ENCODE measurements around the gene FBXW7. TPM values are rescaled to one million over a fixed set of nuclear protein-coding genes. Genes with fewer than 3 reads are reported as not detected.

FBXW7 gene
- total RNA-seq, 3 donors from 2014 or later (not counting 1 experiment from before 2014, with no cell fraction given), result 172 to 202 (median 175) TPM

- Mint-ChIP-seq H3K4me3 (no peak overlapping the region), H3K27me3 (ENCODE audit: low read depth in 2 of 2) (no peaks in the 10 kb centered on the region), H3K36me3 (no peaks in the 10 kb centered on the region), H3K4me1 (peaks cover 19 to 32% of the 10 kb centered on the region in 2 donors), H3K9me3 (no peaks in the 10 kb centered on the region), H3K27ac (no peak overlapping the region)
- Histone ChIP-seq H3K9me3 (ENCODE audit: control insufficient read depth, insufficient read depth, low read length) (no peaks in the 10 kb centered on the region), H3K27me3 (ENCODE audit: control insufficient read depth, insufficient read depth, low read length) (no peaks in the 10 kb centered on the region), H3K36me3 (ENCODE audit: control insufficient read depth, insufficient read depth, low read length) (no peaks in the 10 kb centered on the region), H3K4me3 (ENCODE audit: low read length) (no peak overlapping the region), H3K27ac (ENCODE audit: low read length) (no peak overlapping the region), H3K4me1 (ENCODE audit: control insufficient read depth, insufficient read depth, low read length) (no peaks in the 10 kb centered on the region)
- no peak for DNase-seq
- no peak for TF ChIP-seq CTCF (IDR thresholded peaks at IDR 0.05)
- WGBS (ENCODE audit: insufficient coverage), result 83% methylated on average over 1 of the region's 1 CpG
- intact Hi-C loops (cut with micrococcal nuclease), result loop anchor here (10.0 kb wide), 1 partner anchor 345 kb away; no protein-coding TSS in a partner anchor
- ATAC-seq, result no peak
Measured at GRCh38 chr4:152390216-152390615, 145.7 kb downstream of the FBXW7 start.

DNA sequence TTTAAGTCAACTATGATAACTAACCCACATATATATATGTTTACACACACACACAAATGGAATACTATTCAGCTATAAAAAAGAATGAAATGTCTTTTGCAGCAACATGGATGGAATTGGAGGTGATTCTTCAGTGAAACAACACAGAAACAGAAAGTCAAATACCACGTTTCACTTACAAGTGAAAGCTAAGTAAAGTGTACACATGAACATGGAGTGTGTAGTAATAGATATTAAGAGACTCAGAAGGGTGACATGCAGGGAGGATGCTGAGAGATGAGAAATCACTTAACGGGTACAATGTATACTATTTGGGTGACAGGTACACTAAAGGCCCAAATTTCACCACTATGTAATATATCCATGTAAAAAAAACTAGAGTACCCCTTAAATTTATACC, 146.5 kb downstream of the FBXW7 start:
- Histone ChIP-seq H3K4me1 (ENCODE audit: control insufficient read depth, insufficient read depth, low read length) (no peaks in the 10 kb centered on the region), H3K27me3 (ENCODE audit: control insufficient read depth, insufficient read depth, low read length) (no peaks in the 10 kb centered on the region), H3K27ac (ENCODE audit: low read length) (no peak overlapping the region), H3K9me3 (ENCODE audit: control insufficient read depth, insufficient read depth, low read length) (no peaks in the 10 kb centered on the region), H3K4me3 (ENCODE audit: low read length) (no peak overlapping the region), H3K36me3 (ENCODE audit: control insufficient read depth, insufficient read depth, low read length) (no peaks in the 10 kb centered on the region)
- DNase-seq, result no peak
- H3K27me3 Mint-ChIP-seq (ENCODE audit: low read depth in 2 of 2), result no peaks in the 10 kb centered on the region
- H3K27ac Mint-ChIP-seq, result no peak overlapping the region
- no peaks in the 10 kb centered on the region for H3K9me3 Mint-ChIP-seq
- no peak for TF ChIP-seq CTCF (IDR thresholded peaks at IDR 0.05)
- ATAC-seq, result no peak
- H3K36me3 Mint-ChIP-seq, result no peaks in the 10 kb centered on the region
- intact Hi-C loops (cut with micrococcal nuclease), result no loop called here
- no peak overlapping the region for H3K4me3 Mint-ChIP-seq
- WGBS (ENCODE audit: insufficient coverage), result 100% methylated on average over 1 of the region's 2 CpGs
- peaks cover 17 to 24% of the 10 kb centered on the region in 2 donors for H3K4me1 Mint-ChIP-seq

DNA sequence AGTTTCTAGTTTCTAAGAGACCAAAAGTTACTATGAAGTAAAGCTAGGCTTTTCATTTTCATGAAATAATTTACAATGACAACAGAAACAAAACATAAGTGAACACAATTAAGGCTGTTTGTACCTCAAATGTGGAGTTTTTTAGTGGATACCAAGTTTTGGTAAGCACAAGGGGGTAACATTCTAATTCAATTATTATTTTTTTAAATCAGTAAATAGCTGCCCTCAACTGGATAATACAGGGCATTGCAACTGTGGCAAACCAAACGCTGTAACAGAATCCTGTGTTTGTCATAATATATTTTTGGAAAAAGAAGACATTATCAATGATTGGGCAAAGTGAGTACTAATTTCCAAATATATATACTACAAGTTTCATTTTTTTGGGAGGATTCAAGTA, 150.3 kb downstream of the FBXW7 start:
- Histone ChIP-seq H3K27ac (ENCODE audit: low read length) (no peak overlapping the region), H3K36me3 (ENCODE audit: control insufficient read depth, insufficient read depth, low read length) (no peaks in the 10 kb centered on the region), H3K4me3 (ENCODE audit: low read length) (no peak overlapping the region), H3K9me3 (ENCODE audit: control insufficient read depth, insufficient read depth, low read length) (no peaks in the 10 kb centered on the region), H3K4me1 (ENCODE audit: control insufficient read depth, insufficient read depth, low read length) (no peaks in the 10 kb centered on the region), H3K27me3 (ENCODE audit: control insufficient read depth, insufficient read depth, low read length) (no peaks in the 10 kb centered on the region)
- no peaks in the 10 kb centered on the region for H3K9me3 Mint-ChIP-seq
- DNase-seq (peak in 1 of 2 donors; percentile 33), ATAC-seq (no peak)
- no peaks in the 10 kb centered on the region for H3K27me3 Mint-ChIP-seq (ENCODE audit: low read depth in 2 of 2)
- H3K4me3 Mint-ChIP-seq, result no peak overlapping the region
- peaks cover 22 to 31% of the 10 kb centered on the region in 2 donors for H3K4me1 Mint-ChIP-seq
- TF ChIP-seq CTCF (IDR thresholded peaks at IDR 0.05), result peak; percentile 25
- no peaks in the 10 kb centered on the region for H3K36me3 Mint-ChIP-seq
- no peak overlapping the region for H3K27ac Mint-ChIP-seq
- intact Hi-C loops (cut with micrococcal nuclease), result no loop called here
- WGBS (ENCODE audit: insufficient coverage), result 0% methylated on average over 1 of the region's 1 CpG
